Measurements from ENCODE around the gene RGR.

DNA sequence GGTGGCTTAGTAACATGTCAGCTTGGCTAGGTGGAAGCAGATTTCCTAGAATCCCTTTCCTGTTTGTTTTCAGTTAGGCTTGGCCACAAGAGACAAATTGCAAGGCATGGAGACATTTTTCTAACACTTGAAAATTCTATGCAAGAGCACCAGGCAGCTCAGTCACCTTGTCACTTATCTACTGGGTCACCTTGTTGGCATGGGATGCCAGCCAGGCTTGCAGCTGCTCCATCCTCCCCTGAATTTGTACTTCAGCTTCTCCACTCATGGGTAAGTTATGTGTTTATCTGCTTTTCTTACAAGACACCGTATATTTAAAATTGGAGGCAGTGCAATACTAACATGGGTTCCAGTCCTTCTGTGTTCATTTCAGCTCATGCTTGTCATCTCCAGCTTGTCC is 43.3 kb downstream of the RGR start:
- TF ChIP-seq SUZ12 (IDR thresholded peaks at IDR 0.05; ENCODE audit: extremely low read depth, insufficient read depth, insufficient read length) (no peak), YY1 (IDR thresholded peaks at IDR 0.05; ENCODE audit: insufficient read depth, insufficient read length) (no peak)
